GM12878 (cell line): Measurements from ENCODE around the gene CACNA1E. TPM values are rescaled to one million over a fixed set of nuclear protein-coding genes. Genes with fewer than 3 reads are reported as not detected.

ENCODE experiments used
- ATAC-seq: fragments of 200-7000 bp; cut with Tn5 transposase; 3 replicates; pipeline ENCODE4 v1.9.1; 2020; ENCODE audit warnings: mild to moderate bottlenecking, moderate library complexity
- BruUV-seq: library from RNA; stranded (reverse); fragments of 400-500 nt; replicated peaks from 2 replicates; lab custom pipeline; 2021; lab: Mats Ljungman, UMichigan
- CTCF ChIA-PET: fragments of 300-600 bp; sonication (Branson Sonifier 250); formaldehyde crosslinking; extraction: SDS; loops from one replicate; lab custom pipeline; 2021; ENCODE audit warnings: inconsistent platforms; lab: Yijun Ruan, JAX
- POLR2A ChIA-PET: fragments of 350-600 bp; formaldehyde crosslinking; extraction: SDS; loops from one replicate; lab custom pipeline; 2021; ENCODE audit warnings: inconsistent platforms; lab: Charles Lee
- RAD21 ChIA-PET: fragments of 300-600 bp; sonication (Branson Sonifier 250); formaldehyde crosslinking; loops from one replicate; lab custom pipeline; 2023; ENCODE audit warnings: antibody characterized with exemption; ENCODE audit not compliant: unreplicated experiment; lab: Charles Lee
- SMC1A ChIA-PET: fragments of 300-600 bp; sonication (Branson Sonifier 250); formaldehyde crosslinking; loops from one replicate; lab custom pipeline; 2023; ENCODE audit not compliant: unreplicated experiment, uncharacterized antibody; lab: Charles Lee
- DNase-seq: peaks from one replicate; pipeline ENCODE4 v3.0.0-alpha.2; 2011; ENCODE audit warnings: low read depth, low spot score
- FAIRE-seq: peaks from 3 replicates; lab custom pipeline; 2011; peaks lifted over from hg19 to GRCh38; lab: Jason Lieb, UNC
- H2AFZ ChIP-seq: 2 replicates; pipeline ENCODE4 v1.6.0; 2011; ENCODE audit warnings: low read depth, low read length, control low read depth; ENCODE audit not compliant: control insufficient read depth
- H3K27ac ChIP-seq: 2 replicates; pipeline ENCODE4 v1.5.1; 2011; ENCODE audit warnings: control low read depth; ENCODE audit not compliant: control insufficient read depth, insufficient read depth
- H3K27me3 ChIP-seq, 2 experiments: replicated peaks in 1 of 2; 2 replicates each; pipeline versions ENCODE4 v1.6.0 to v1.6.1; 2011; ENCODE audit warnings: low read length in 1 of 2; ENCODE audit not compliant: control insufficient read depth in 2 of 2, insufficient read depth in 2 of 2
- H3K36me3 ChIP-seq, 2 experiments: 2 replicates each; pipeline ENCODE4 v1.5.1; 2011; ENCODE audit warnings: low read length in 1 of 2; ENCODE audit not compliant: control insufficient read depth in 2 of 2, insufficient read depth in 2 of 2
- H3K4me1 ChIP-seq: 2 replicates; pipeline ENCODE4 v1.6.1; 2011; ENCODE audit warnings: mild to moderate bottlenecking, low read length, moderate library complexity, mixed read lengths; ENCODE audit not compliant: control insufficient read depth, insufficient read depth
- H3K4me2 ChIP-seq: 2 replicates; pipeline ENCODE4 v1.6.0; 2011; ENCODE audit warnings: control low read depth; ENCODE audit not compliant: control insufficient read depth, insufficient read depth
- H3K4me3 ChIP-seq: fragments of 200-600 bp; sonication (generic); 2 replicates; pipeline ENCODE4 v1.5.1; 2016
- H3K79me2 ChIP-seq: 2 replicates; pipeline ENCODE4 v1.6.0; 2011; ENCODE audit warnings: low read length; ENCODE audit not compliant: control insufficient read depth, insufficient read depth
- H3K9ac ChIP-seq: 2 replicates; pipeline ENCODE4 v1.8.0; 2011; ENCODE audit warnings: low read length, control low read depth, mixed read lengths; ENCODE audit not compliant: control insufficient read depth, insufficient read depth
- H3K9me3 ChIP-seq: replicated peaks from 3 replicates; pipeline ENCODE4 v1.5.1; 2011; ENCODE audit warnings: mild to moderate bottlenecking, low read length; ENCODE audit not compliant: control insufficient read depth, insufficient read depth
- H4K20me1 ChIP-seq: 2 replicates; pipeline ENCODE4 v1.6.0; 2011; ENCODE audit not compliant: control insufficient read depth, insufficient read depth
- CHD2 ChIP-seq: IDR thresholded peaks from 2 replicates; pipeline ENCODE4 v1.6.1; 2011; ENCODE audit warnings: low read depth, low read length, improper control_type of control experiment, borderline replicate concordance
- EGR1 ChIP-seq, 2 experiments: IDR thresholded peaks; 1 replicate in 1 of 2; 2 replicates in 1 of 2; pipeline ENCODE4 v1.6.1; 2011 to 2012; ENCODE audit warnings: low read depth in 2 of 2, low read length in 2 of 2, borderline replicate concordance in 1 of 2, mild to moderate bottlenecking in 1 of 2, moderate library complexity in 1 of 2
- MXI1 ChIP-seq: fragments of 150-350 bp; IDR thresholded peaks from 2 replicates; pipeline ENCODE4 v1.6.1; 2011; ENCODE audit warnings: low read depth, mild to moderate bottlenecking, inconsistent platforms, low read length, improper control_type of control experiment
- POLR2AphosphoS2 ChIP-seq: IDR thresholded peaks from 2 replicates; pipeline ENCODE4 v1.6.1; 2011; ENCODE audit warnings: low read depth, mild to moderate bottlenecking, low read length, improper control_type of control experiment, moderate library complexity
- RAD51 ChIP-seq: fragments of 450-650 bp; IDR thresholded peaks from 2 replicates; pipeline ENCODE4 v1.6.1; 2016; ENCODE audit warnings: moderate library complexity, mild to moderate bottlenecking, inconsistent platforms
- RBBP5 ChIP-seq: fragments of 200-600 bp; sonication (generic); conservative IDR thresholded peaks from 2 replicates; pipeline ENCODE4 v1.6.1; 2016
- RCOR1 ChIP-seq: conservative IDR thresholded peaks from 2 replicates; pipeline ENCODE4 v1.6.1; 2012; ENCODE audit warnings: low read depth, low read length, improper control_type of control experiment
- SUZ12 ChIP-seq: fragments of 200-600 bp; sonication (generic); IDR thresholded peaks from one replicate; pipeline ENCODE4 v1.6.1; 2018; ENCODE audit warnings: antibody characterized with exemption, mild to moderate bottlenecking; ENCODE audit not compliant: unreplicated experiment
- ZSCAN29 ChIP-seq: fragments of 450-650 bp; IDR thresholded peaks from 2 replicates; pipeline ENCODE4 v1.6.1; 2017; ENCODE audit warnings: mild to moderate bottlenecking, moderate library complexity
- WGBS: methylation state at CpG from one replicate; pipeline ENCODE4 v1.1.6; 2016; ENCODE audit warnings: low lambda C conversion rate; ENCODE audit not compliant: insufficient replicate concordance, insufficient coverage; ENCODE audit errors: missing lambda C conversion rate; 5-methylcytosine and 5-hydroxymethylcytosine counted together
- in situ Hi-C: fragments of 300-500 bp; cut with MboI; formaldehyde crosslinking; loops from 9 replicates; pipeline ENCODE4 v1.14.3; 2018; ENCODE audit warnings: mixed read lengths
- intact Hi-C: fragments of 100-400 bp; cut with micrococcal nuclease; formaldehyde crosslinking; loops from one replicate; pipeline ENCODE4 v1.14.2; 2022; ENCODE audit not compliant: unreplicated experiment
- polyA plus RNA-seq, 11 experiments: library from polyadenylated mRNA; depleted of rRNA in 4 of 11; unstranded in 6 of 11; stranded (reverse) in 5 of 11; fragments of >200 nt; fragmentation: Nextera tagmentation in 4 of 11; fragmentation: Illumina TruSeq in 1 of 11; extraction: Ambion mirVana in 4 of 11; extraction: Trizol in 1 of 11; gene quantifications; 1 replicate in 1 of 11; 2 replicates in 10 of 11; pipeline versions ENCODE4 v1.2.1 to v1.2.3, GENCODE V29; 2011 to 2016; ENCODE audit warnings: inconsistent platforms in 2 of 11, missing spikeins in 2 of 11, low read depth in 1 of 11
- total RNA-seq, 4 experiments: library from RNA; depleted of rRNA in 3 of 4; stranded (reverse); fragments of >200 nt in 3 of 4; fragmentation: Illumina TruSeq in 1 of 4; extraction: Trizol in 1 of 4; gene quantifications; 2 replicates each; pipeline versions ENCODE4 v1.2.1 to v1.2.3, GENCODE V29; 2013 to 2021
- TF ChIP-seq, protein P1 (sequence below), 3 experiments: IDR thresholded peaks in 2 of 3; conservative IDR thresholded peaks in 1 of 3; 2 replicates each; pipeline ENCODE4 v1.5.1; 2011; ENCODE audit warnings: low read depth in 3 of 3, low read length in 3 of 3, mild to moderate bottlenecking in 3 of 3, control low read depth in 2 of 3, moderate library complexity in 2 of 3, inconsistent platforms in 1 of 3, mixed read lengths in 1 of 3; ENCODE audit not compliant: control insufficient read depth in 2 of 3, insufficient read depth in 1 of 3; ENCODE audit errors: extremely low read depth in 1 of 3
- TF ChIP-seq, protein P2 (sequence below): fragments of 450-650 bp; IDR thresholded peaks from 2 replicates; pipeline ENCODE4 v1.6.1; 2017; ENCODE audit warnings: antibody characterized with exemption, mild to moderate bottlenecking, moderate library complexity
- TF ChIP-seq, protein P3 (sequence below): fragments of 450-650 bp; IDR thresholded peaks from 2 replicates; pipeline ENCODE4 v1.6.1; 2017; ENCODE audit warnings: mild to moderate bottlenecking
- TF ChIP-seq, protein P4 (sequence below): fragments of 450-650 bp; formaldehyde crosslinking; IDR thresholded peaks from 2 replicates; pipeline ENCODE4 v1.5.0; 2022; ENCODE audit warnings: mild to moderate bottlenecking, missing genetic modification characterization

The CACNA1E gene
- total and polyA plus RNA-seq, 10 of the 15 experiments (the other 5 are each of a cell fraction or from before 2014, with no cell fraction given): 0.57 to 22.0 (median 8.5) TPM

DNA sequence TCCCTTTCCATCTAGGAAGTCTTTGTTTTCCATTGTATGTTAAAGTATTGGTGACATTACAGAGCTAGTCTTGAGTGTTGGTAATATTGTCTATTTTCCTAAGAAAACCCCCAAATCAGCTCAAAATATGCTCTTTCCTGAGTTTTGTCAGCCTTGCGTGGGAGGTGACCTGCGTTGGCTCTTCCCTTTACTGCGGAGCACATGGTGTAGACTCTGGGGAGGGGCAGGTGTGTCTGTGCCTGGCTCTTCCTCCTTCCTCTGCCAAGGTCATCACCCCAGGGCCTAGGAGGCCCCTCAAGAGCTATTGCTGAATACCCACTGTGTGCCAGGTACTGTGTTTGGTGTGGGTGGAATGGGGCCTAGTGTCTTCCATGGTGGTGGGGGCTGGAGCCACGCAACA is 33.4 kb downstream of the CACNA1E start:
- H3K4me3 ChIP-seq: no peak overlapping the region
- H4K20me1 ChIP-seq: no peaks in the 10 kb centered on the region
- H2AFZ ChIP-seq: no peak overlapping the region
- H3K27ac ChIP-seq: no peak overlapping the region
- H3K9ac ChIP-seq: no peak overlapping the region
- RAD21 ChIA-PET: interaction anchor here (16.9 kb wide), 1 partner anchor 30 kb away, joined by 278 read pairs; the partner anchor contains the start of gene CACNA1E
- no TSS peak for BruUV-seq
- 99% methylated on average over 4 of the region's 4 CpGs for WGBS
- H3K9me3 ChIP-seq: no peaks in the 10 kb centered on the region
- CTCF ChIA-PET: interaction anchor here (1.0 to 2.5 kb wide), 5 partner anchors 24 to 420 kb away, joined by 3 to 8 read pairs (median 4); no protein-coding TSS in a partner anchor
- FAIRE-seq (no peak), ATAC-seq (no peak), DNase-seq (no peak)
- H3K36me3 ChIP-seq: no peaks in the 10 kb centered on the region
- in situ Hi-C loops: no loop called here
- H3K79me2 ChIP-seq: no peaks in the 10 kb centered on the region
- SMC1A ChIA-PET: interaction anchor here (1.0 to 2.0 kb wide), 4 partner anchors 8 to 160 kb away, joined by 3 to 4 read pairs (median 4); no protein-coding TSS in a partner anchor
- intact Hi-C loops: no loop called here
- POLR2A ChIA-PET: interaction anchor here (1.1 kb wide), 1 partner anchor 33 kb away, joined by 3 read pairs; the partner anchor contains the start of gene CACNA1E
- peaks cover 26% of the 10 kb centered on the region for H3K4me1 ChIP-seq
- no peaks in the 10 kb centered on the region for H3K27me3 ChIP-seq
- no peak overlapping the region for H3K4me2 ChIP-seq
- TF ChIP-seq, protein P1, sequence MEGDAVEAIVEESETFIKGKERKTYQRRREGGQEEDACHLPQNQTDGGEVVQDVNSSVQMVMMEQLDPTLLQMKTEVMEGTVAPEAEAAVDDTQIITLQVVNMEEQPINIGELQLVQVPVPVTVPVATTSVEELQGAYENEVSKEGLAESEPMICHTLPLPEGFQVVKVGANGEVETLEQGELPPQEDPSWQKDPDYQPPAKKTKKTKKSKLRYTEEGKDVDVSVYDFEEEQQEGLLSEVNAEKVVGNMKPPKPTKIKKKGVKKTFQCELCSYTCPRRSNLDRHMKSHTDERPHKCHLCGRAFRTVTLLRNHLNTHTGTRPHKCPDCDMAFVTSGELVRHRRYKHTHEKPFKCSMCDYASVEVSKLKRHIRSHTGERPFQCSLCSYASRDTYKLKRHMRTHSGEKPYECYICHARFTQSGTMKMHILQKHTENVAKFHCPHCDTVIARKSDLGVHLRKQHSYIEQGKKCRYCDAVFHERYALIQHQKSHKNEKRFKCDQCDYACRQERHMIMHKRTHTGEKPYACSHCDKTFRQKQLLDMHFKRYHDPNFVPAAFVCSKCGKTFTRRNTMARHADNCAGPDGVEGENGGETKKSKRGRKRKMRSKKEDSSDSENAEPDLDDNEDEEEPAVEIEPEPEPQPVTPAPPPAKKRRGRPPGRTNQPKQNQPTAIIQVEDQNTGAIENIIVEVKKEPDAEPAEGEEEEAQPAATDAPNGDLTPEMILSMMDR (IDR thresholded peaks at IDR 0.05 in 2 of 3, conservative IDR thresholded peaks at IDR 0.05 in 1 of 3; ENCODE audit: control insufficient read depth in 2 of 3, extremely low read depth in 1 of 3, insufficient read depth in 1 of 3, low read depth in 3 of 3, low read length in 3 of 3): no peak
- TF ChIP-seq RCOR1 (no peak), MXI1 (no peak), CHD2 (no peak), SUZ12 (no peak), RAD51 (no peak), ZSCAN29 (no peak), POLR2AphosphoS2 (no peak), RBBP5 (no peak), EGR1 (IDR thresholded peaks at IDR 0.05; ENCODE audit: borderline replicate concordance in 1 of 2, low read depth in 2 of 2, low read length in 2 of 2) (no peak)
- TF ChIP-seq, protein P2, sequence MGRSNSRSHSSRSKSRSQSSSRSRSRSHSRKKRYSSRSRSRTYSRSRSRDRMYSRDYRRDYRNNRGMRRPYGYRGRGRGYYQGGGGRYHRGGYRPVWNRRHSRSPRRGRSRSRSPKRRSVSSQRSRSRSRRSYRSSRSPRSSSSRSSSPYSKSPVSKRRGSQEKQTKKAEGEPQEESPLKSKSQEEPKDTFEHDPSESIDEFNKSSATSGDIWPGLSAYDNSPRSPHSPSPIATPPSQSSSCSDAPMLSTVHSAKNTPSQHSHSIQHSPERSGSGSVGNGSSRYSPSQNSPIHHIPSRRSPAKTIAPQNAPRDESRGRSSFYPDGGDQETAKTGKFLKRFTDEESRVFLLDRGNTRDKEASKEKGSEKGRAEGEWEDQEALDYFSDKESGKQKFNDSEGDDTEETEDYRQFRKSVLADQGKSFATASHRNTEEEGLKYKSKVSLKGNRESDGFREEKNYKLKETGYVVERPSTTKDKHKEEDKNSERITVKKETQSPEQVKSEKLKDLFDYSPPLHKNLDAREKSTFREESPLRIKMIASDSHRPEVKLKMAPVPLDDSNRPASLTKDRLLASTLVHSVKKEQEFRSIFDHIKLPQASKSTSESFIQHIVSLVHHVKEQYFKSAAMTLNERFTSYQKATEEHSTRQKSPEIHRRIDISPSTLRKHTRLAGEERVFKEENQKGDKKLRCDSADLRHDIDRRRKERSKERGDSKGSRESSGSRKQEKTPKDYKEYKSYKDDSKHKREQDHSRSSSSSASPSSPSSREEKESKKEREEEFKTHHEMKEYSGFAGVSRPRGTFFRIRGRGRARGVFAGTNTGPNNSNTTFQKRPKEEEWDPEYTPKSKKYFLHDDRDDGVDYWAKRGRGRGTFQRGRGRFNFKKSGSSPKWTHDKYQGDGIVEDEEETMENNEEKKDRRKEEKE: no peak
- TF ChIP-seq, protein P3, sequence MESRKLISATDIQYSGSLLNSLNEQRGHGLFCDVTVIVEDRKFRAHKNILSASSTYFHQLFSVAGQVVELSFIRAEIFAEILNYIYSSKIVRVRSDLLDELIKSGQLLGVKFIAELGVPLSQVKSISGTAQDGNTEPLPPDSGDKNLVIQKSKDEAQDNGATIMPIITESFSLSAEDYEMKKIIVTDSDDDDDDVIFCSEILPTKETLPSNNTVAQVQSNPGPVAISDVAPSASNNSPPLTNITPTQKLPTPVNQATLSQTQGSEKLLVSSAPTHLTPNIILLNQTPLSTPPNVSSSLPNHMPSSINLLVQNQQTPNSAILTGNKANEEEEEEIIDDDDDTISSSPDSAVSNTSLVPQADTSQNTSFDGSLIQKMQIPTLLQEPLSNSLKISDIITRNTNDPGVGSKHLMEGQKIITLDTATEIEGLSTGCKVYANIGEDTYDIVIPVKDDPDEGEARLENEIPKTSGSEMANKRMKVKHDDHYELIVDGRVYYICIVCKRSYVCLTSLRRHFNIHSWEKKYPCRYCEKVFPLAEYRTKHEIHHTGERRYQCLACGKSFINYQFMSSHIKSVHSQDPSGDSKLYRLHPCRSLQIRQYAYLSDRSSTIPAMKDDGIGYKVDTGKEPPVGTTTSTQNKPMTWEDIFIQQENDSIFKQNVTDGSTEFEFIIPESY: no peak
- TF ChIP-seq, protein P4, sequence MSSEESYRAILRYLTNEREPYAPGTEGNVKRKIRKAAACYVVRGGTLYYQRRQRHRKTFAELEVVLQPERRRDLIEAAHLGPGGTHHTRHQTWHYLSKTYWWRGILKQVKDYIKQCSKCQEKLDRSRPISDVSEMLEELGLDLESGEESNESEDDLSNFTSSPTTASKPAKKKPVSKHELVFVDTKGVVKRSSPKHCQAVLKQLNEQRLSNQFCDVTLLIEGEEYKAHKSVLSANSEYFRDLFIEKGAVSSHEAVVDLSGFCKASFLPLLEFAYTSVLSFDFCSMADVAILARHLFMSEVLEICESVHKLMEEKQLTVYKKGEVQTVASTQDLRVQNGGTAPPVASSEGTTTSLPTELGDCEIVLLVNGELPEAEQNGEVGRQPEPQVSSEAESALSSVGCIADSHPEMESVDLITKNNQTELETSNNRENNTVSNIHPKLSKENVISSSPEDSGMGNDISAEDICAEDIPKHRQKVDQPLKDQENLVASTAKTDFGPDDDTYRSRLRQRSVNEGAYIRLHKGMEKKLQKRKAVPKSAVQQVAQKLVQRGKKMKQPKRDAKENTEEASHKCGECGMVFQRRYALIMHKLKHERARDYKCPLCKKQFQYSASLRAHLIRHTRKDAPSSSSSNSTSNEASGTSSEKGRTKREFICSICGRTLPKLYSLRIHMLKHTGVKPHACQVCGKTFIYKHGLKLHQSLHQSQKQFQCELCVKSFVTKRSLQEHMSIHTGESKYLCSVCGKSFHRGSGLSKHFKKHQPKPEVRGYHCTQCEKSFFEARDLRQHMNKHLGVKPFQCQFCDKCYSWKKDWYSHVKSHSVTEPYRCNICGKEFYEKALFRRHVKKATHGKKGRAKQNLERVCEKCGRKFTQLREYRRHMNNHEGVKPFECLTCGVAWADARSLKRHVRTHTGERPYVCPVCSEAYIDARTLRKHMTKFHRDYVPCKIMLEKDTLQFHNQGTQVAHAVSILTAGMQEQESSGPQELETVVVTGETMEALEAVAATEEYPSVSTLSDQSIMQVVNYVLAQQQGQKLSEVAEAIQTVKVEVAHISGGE (CRISPR knock-in tag): no peak
